Umbilical cord (tissue), 2 donors: ENCODE results near the gene HMGN2. TPM values are rescaled to one million over a fixed set of nuclear protein-coding genes. Genes with fewer than 3 reads are reported as not detected.
"Not testable (repeated sequence)": the region's sequence is repeated elsewhere in the genome, so short reads cannot be mapped to it uniquely, and the experiment has no call there.

Experiments
- DNase-seq: peaks from one replicate; pipeline ENCODE4 v3.0.0-alpha.2; 2015; ENCODE audit warnings: low spot score
- total RNA-seq: library from RNA; depleted of rRNA; stranded (reverse); fragments of >200 nt; gene quantifications from one replicate; pipeline ENCODE4 v1.2.3, GENCODE V29; 2014; ENCODE audit warnings: low replicate concordance; ENCODE audit not compliant: insufficient read depth

The HMGN2 gene
- total RNA-seq, 1 donor from 2014 or later: 255 TPM

- no peak for DNase-seq
Observed at GRCh38 chr1:26477446-26478152, 5.4 kb downstream of the HMGN2 start.

GRCh38 chr1:26478159-26478558 is 5.9 kb downstream of the HMGN2 start:
- DNase-seq: no peak

GRCh38 chr1:26478988-26479387 is 6.7 kb downstream of the HMGN2 start:
- DNase-seq: no peak

GRCh38 chr1:26482921-26483320 is 10.7 kb downstream of the HMGN2 start:
- no peak for DNase-seq

GRCh38 chr1:26483980-26484379 is 11.7 kb downstream of the HMGN2 start:
- no peak for DNase-seq

GRCh38 chr1:26490155-26490554 is 17.9 kb downstream of the HMGN2 start:
- no peak for DNase-seq

- no peak for DNase-seq
Observed at GRCh38 chr1:26493267-26493666, 21.0 kb downstream of the HMGN2 start.

- DNase-seq: no peak
Observed at GRCh38 chr1:26493938-26494337, 21.7 kb downstream of the HMGN2 start.

- DNase-seq: peak; percentile 60
Observed at GRCh38 chr1:26496861-26497260, 24.6 kb downstream of the HMGN2 start.

GRCh38 chr1:26498894-26499293 is 26.7 kb downstream of the HMGN2 start:
- no peak for DNase-seq

GRCh38 chr1:26500488-26501175 is 28.4 kb downstream of the HMGN2 start:
- peak; percentile 91 for DNase-seq

- not testable (repeated sequence) for DNase-seq
Observed at GRCh38 chr1:26510711-26511110, 38.5 kb downstream of the HMGN2 start.

- not testable (repeated sequence) for DNase-seq
Observed at GRCh38 chr1:26515836-26516235, 43.6 kb downstream of the HMGN2 start.

- DNase-seq: no peak
Observed at GRCh38 chr1:26516987-26517765, 44.9 kb downstream of the HMGN2 start.

- DNase-seq: no peak
Observed at GRCh38 chr1:26517766-26518049, 45.5 kb downstream of the HMGN2 start.

- DNase-seq: no peak
Observed at GRCh38 chr1:26518355-26518754, 46.1 kb downstream of the HMGN2 start.

- DNase-seq: no peak
Observed at GRCh38 chr1:26520339-26520738, 48.1 kb downstream of the HMGN2 start.

GRCh38 chr1:26521669-26522030 is 49.4 kb downstream of the HMGN2 start:
- DNase-seq: no peak

GRCh38 chr1:26522073-26522472 is 49.8 kb downstream of the HMGN2 start:
- no peak for DNase-seq

GRCh38 chr1:26524181-26524580 is 51.9 kb downstream of the HMGN2 start:
- no peak for DNase-seq
